Suprapubic skin (tissue), 3 donors: Measurements from ENCODE around the gene ATXN7.

Experiments
- CTCF ChIP-seq, 2 donors: fragments of 200-600 bp in 1 of 2; fragments of 450-650 bp in 1 of 2; sonication (generic) in 1 of 2; IDR thresholded peaks; one replicate each; pipeline ENCODE4 v1.5.1; 2016 to 2019; ENCODE audit warnings: antibody characterized with exemption in 2 of 2, mild to moderate bottlenecking in 1 of 2, moderate library complexity in 1 of 2
- POLR2AphosphoS5 ChIP-seq, 3 donors: sonication (generic); formaldehyde crosslinking; IDR thresholded peaks; one replicate each; pipeline ENCODE4 v1.6.1; 2017; ENCODE audit warnings: antibody characterized with exemption in 3 of 3

GRCh38 chr3:63959146-63959545, 95.5 kb downstream of the ATXN7 start:
- TF ChIP-seq POLR2AphosphoS5 (IDR thresholded peaks at IDR 0.05) (no peak), CTCF (IDR thresholded peaks at IDR 0.05) (no peak)
